ENCODE results near the gene AGXT2.
"Not testable (repeated sequence)": the region's sequence is repeated elsewhere in the genome, so short reads cannot be mapped to it uniquely, and the experiment has no call there.

Gene AGXT2

GRCh38 chr5:35052838-35053237, 5.1 kb upstream of the AGXT2 start:
- DNase-seq (ENCODE audit: low read depth in 2 of 2) = no peak

GRCh38 chr5:35050541-35051126, 2.9 kb upstream of the AGXT2 start:
- DNase-seq (ENCODE audit: low read depth in 2 of 2) = no peak

- DNase-seq (ENCODE audit: low read depth in 2 of 2) = no peak
These were observed 1.2 kb upstream of the AGXT2 start for GRCh38 chr5:35048910-35049309.

GRCh38 chr5:35046774-35047173, 975 bp downstream of the AGXT2 start:
- no peak for DNase-seq (ENCODE audit: low read depth in 2 of 2)

- no peak for DNase-seq (ENCODE audit: low read depth in 2 of 2)
These were observed 2.5 kb downstream of the AGXT2 start for GRCh38 chr5:35045280-35045679.

- no peak for DNase-seq (ENCODE audit: low read depth in 2 of 2)
These were observed 3.1 kb downstream of the AGXT2 start for GRCh38 chr5:35044649-35045048.

GRCh38 chr5:35042781-35043180, 5.0 kb downstream of the AGXT2 start:
- DNase-seq (ENCODE audit: low read depth in 2 of 2) = no peak

- no peak for DNase-seq (ENCODE audit: low read depth in 2 of 2)
These were observed 6.5 kb downstream of the AGXT2 start for GRCh38 chr5:35041261-35041660.

GRCh38 chr5:35038891-35039290, 8.9 kb downstream of the AGXT2 start:
- DNase-seq (ENCODE audit: low read depth in 2 of 2) = no peak

- no peak for DNase-seq (ENCODE audit: low read depth in 2 of 2)
These were observed 11.2 kb downstream of the AGXT2 start for GRCh38 chr5:35036536-35036935.

- DNase-seq (ENCODE audit: low read depth in 2 of 2) = not testable (repeated sequence)
These were observed 11.8 kb downstream of the AGXT2 start for GRCh38 chr5:35035929-35036328.

- DNase-seq (ENCODE audit: low read depth in 2 of 2) = no peak
These were observed 12.5 kb downstream of the AGXT2 start for GRCh38 chr5:35035271-35035670.

GRCh38 chr5:35032356-35032755, 15.4 kb downstream of the AGXT2 start:
- DNase-seq (ENCODE audit: low read depth in 2 of 2) = no peak

GRCh38 chr5:35031276-35031675, 16.5 kb downstream of the AGXT2 start:
- DNase-seq (ENCODE audit: low read depth in 2 of 2) = no peak

GRCh38 chr5:35030426-35031100, 17.2 kb downstream of the AGXT2 start:
- no peak for DNase-seq (ENCODE audit: low read depth in 2 of 2)

- DNase-seq (ENCODE audit: low read depth in 2 of 2) = no peak
These were observed 18.4 kb downstream of the AGXT2 start for GRCh38 chr5:35029333-35029732.

GRCh38 chr5:35026941-35027340, 20.8 kb downstream of the AGXT2 start:
- DNase-seq (ENCODE audit: low read depth in 2 of 2) = no peak

GRCh38 chr5:35026280-35026840, 21.4 kb downstream of the AGXT2 start:
- DNase-seq (ENCODE audit: low read depth in 2 of 2) = no peak

- DNase-seq (ENCODE audit: low read depth in 2 of 2) = no peak
These were observed 22.7 kb downstream of the AGXT2 start for GRCh38 chr5:35024911-35025510.

GRCh38 chr5:35023391-35024178, 24.2 kb downstream of the AGXT2 start:
- DNase-seq (ENCODE audit: low read depth in 2 of 2) = no peak

- no peak for DNase-seq (ENCODE audit: low read depth in 2 of 2)
These were observed 31.3 kb downstream of the AGXT2 start for GRCh38 chr5:35016174-35017051.

Measured in stimulated activated CD8-positive, alpha-beta memory T cell treated with anti-CD3 and anti-CD28 coated beads, Interleukin-7, amount 100 ng/mL, for 1 hour (primary cell).